HCT116 (cell line): ENCODE data around the gene MYH14. TPM values are rescaled to one million over a fixed set of nuclear protein-coding genes. Genes with fewer than 3 reads are reported as not detected.
"Not testable (repeated sequence)": the region's sequence is repeated elsewhere in the genome, so short reads cannot be mapped to it uniquely, and the experiment has no call there.

Source experiments
- ATAC-seq: fragments of 200-7000 bp; cut with Tn5 transposase; 2 replicates; pipeline ENCODE4 v1.9.1; 2020; ENCODE audit warnings: mild to moderate bottlenecking, moderate library complexity
- BruUV-seq: library from RNA; stranded (reverse); fragments of 400-500 nt; replicated peaks from 2 replicates; lab custom pipeline; 2021; lab: Mats Ljungman, UMichigan
- CTCF ChIA-PET: fragments of 300-600 bp; sonication (Branson Sonifier 250); formaldehyde crosslinking; loops from one replicate; lab custom pipeline; 2021; ENCODE audit warnings: antibody characterized with exemption; lab: Charles Lee
- POLR2A ChIA-PET: fragments of 300-600, 350-600 bp; sonication (Branson Sonifier 250); formaldehyde crosslinking; loops from one replicate; lab custom pipeline; 2021; ENCODE audit warnings: antibody characterized with exemption; lab: Charles Lee
- RAD21 ChIA-PET, 2 experiments: fragments of 300-600 bp; sonication (Branson Sonifier 250); formaldehyde crosslinking; loops; one replicate each; lab custom pipeline; 2023; ENCODE audit warnings: low total read pairs in 2 of 2; ENCODE audit not compliant: uncharacterized antibody in 2 of 2, unreplicated experiment in 2 of 2, low non-redundant PET in 1 of 2; lab: Charles Lee
- DNase-seq: peaks from one replicate; pipeline ENCODE4 v3.0.0-alpha.2; 2010; ENCODE audit warnings: low read depth, low spot score
- H2AFZ ChIP-seq: fragments of 200-600 bp; shearing (Covaris generic), sonication (generic); 2 replicates; pipeline ENCODE4 v1.6.1; 2017; ENCODE audit warnings: low read depth, mixed run types, mixed read lengths, antibody characterized with exemption, low read length; ENCODE audit not compliant: poor library complexity, severe bottlenecking
- H3K27ac ChIP-seq: 2 replicates; pipeline ENCODE4 v1.5.1; 2012; ENCODE audit warnings: low read depth, low read length
- H3K27me3 ChIP-seq: fragments of 200-600 bp; sonication (generic); 2 replicates; pipeline ENCODE4 v1.6.1; 2016; ENCODE audit warnings: mixed run types, low read length, mixed read lengths; ENCODE audit not compliant: insufficient read depth
- H3K36me3 ChIP-seq, 2 experiments: fragments of 200-500 bp in 1 of 2; fragments of 200-600 bp in 1 of 2; sonication (Bioruptor generic) in 1 of 2; sonication (generic) in 1 of 2; 2 replicates each; pipeline versions ENCODE4 v1.5.1 to v1.6.1; 2014 to 2016; ENCODE audit warnings: low read length in 2 of 2, inconsistent platforms in 1 of 2, mixed read lengths in 1 of 2, mixed run types in 1 of 2; ENCODE audit not compliant: insufficient read depth in 2 of 2, control insufficient read depth in 1 of 2
- H3K4me1 ChIP-seq, 2 experiments: fragments of 200-600 bp in 1 of 2; sonication (generic) in 1 of 2; 2 replicates each; pipeline versions ENCODE4 v1.5.1 to v1.6.1; 2012 to 2017; ENCODE audit warnings: low read length in 2 of 2, inconsistent platforms in 1 of 2, mild to moderate bottlenecking in 1 of 2, mixed read lengths in 1 of 2, mixed run types in 1 of 2, moderate library complexity in 1 of 2; ENCODE audit not compliant: insufficient read depth in 2 of 2, control insufficient read depth in 1 of 2
- H3K4me2 ChIP-seq: fragments of 200-600 bp; sonication (generic); 2 replicates; pipeline ENCODE4 v1.6.1; 2017; ENCODE audit warnings: mixed run types, low read length, mixed read lengths
- H3K4me3 ChIP-seq, 2 experiments: fragments of 200-600 bp in 1 of 2; sonication (generic) in 1 of 2; replicated peaks in 1 of 2; 2 replicates each; pipeline ENCODE4 v1.5.1; 2011 to 2016; ENCODE audit warnings: low read length in 2 of 2, control low read depth in 1 of 2, low read depth in 1 of 2, mild to moderate bottlenecking in 1 of 2, mixed read lengths in 1 of 2, mixed run types in 1 of 2
- H3K79me2 ChIP-seq: fragments of 200-600 bp; sonication (generic); 2 replicates; pipeline ENCODE4 v1.6.1; 2017; ENCODE audit warnings: mild to moderate bottlenecking, mixed run types, low read length, moderate library complexity, mixed read lengths; ENCODE audit not compliant: insufficient read depth
- H3K9ac ChIP-seq: fragments of 200-600 bp; sonication (generic); 2 replicates; pipeline ENCODE4 v1.6.1; 2016; ENCODE audit warnings: low read length, mixed read lengths
- H3K9me2 ChIP-seq: fragments of 200-600 bp; sonication (generic), shearing (Covaris generic); 2 replicates; pipeline ENCODE4 v1.6.1; 2017; ENCODE audit warnings: mixed run types, mild to moderate bottlenecking, moderate library complexity; ENCODE audit not compliant: insufficient read depth
- H3K9me3 ChIP-seq, 2 experiments: fragments of 200-500 bp in 1 of 2; fragments of 200-600 bp in 1 of 2; sonication (Bioruptor generic) in 1 of 2; sonication (generic) in 1 of 2; 2 replicates each; pipeline ENCODE4 v1.6.1; 2014 to 2017; ENCODE audit warnings: low read length in 2 of 2, mixed read lengths in 2 of 2, inconsistent platforms in 1 of 2, low read depth in 1 of 2, mild to moderate bottlenecking in 1 of 2, mixed run types in 1 of 2, moderate library complexity in 1 of 2; ENCODE audit not compliant: control insufficient read depth in 1 of 2, insufficient read depth in 1 of 2
- H4K20me1 ChIP-seq: fragments of 200-600 bp; sonication (generic), shearing (Covaris generic); 2 replicates; pipeline ENCODE4 v1.6.1; 2017; ENCODE audit warnings: mixed run types, mild to moderate bottlenecking, moderate library complexity; ENCODE audit not compliant: insufficient read depth
- ATF3 ChIP-seq: IDR thresholded peaks from 2 replicates; pipeline ENCODE4 v1.6.1; 2012
- CBX3 ChIP-seq: IDR thresholded peaks from 2 replicates; pipeline ENCODE4 v1.6.1; 2012; ENCODE audit warnings: low read depth
- CEBPB ChIP-seq: IDR thresholded peaks from 2 replicates; pipeline ENCODE4 v1.6.1; 2012; ENCODE audit warnings: low read depth
- EZH2 ChIP-seq: fragments of 200-600 bp; sonication (generic); IDR thresholded peaks from 2 replicates; pipeline ENCODE4 v1.6.1; 2017; ENCODE audit warnings: antibody characterized with exemption, mixed run types
- FOSL1 ChIP-seq: IDR thresholded peaks from 2 replicates; pipeline ENCODE4 v1.6.1; 2012; ENCODE audit warnings: low read depth
- POLR2A ChIP-seq: IDR thresholded peaks from 2 replicates; pipeline ENCODE4 v1.7.0; 2011; ENCODE audit warnings: borderline replicate concordance; ENCODE audit not compliant: insufficient read depth, insufficient read length; ENCODE audit errors: extremely low read depth
- RAD21 ChIP-seq: IDR thresholded peaks from 2 replicates; pipeline ENCODE4 v1.6.1; 2012; ENCODE audit warnings: low read depth, mild to moderate bottlenecking
- REST ChIP-seq: IDR thresholded peaks from 2 replicates; pipeline ENCODE4 v1.6.1; 2012; ENCODE audit warnings: low read depth
- SRF ChIP-seq: IDR thresholded peaks from 2 replicates; pipeline ENCODE4 v1.6.1; 2012; ENCODE audit warnings: low read depth
- YY1 ChIP-seq: IDR thresholded peaks from 2 replicates; pipeline ENCODE4 v1.6.1; 2011; ENCODE audit warnings: low read length, low read depth, moderate library complexity, mild to moderate bottlenecking; ENCODE audit not compliant: insufficient replicate concordance; ENCODE audit errors: extremely low read depth
- ZNF274 ChIP-seq: fragments of 200-500 bp; sonication (Bioruptor generic); IDR thresholded peaks from 2 replicates; pipeline ENCODE4 v1.6.1; 2014; ENCODE audit warnings: mild to moderate bottlenecking, low read depth, low read length, inconsistent platforms
- intact Hi-C: fragments of 100-400 bp; cut with micrococcal nuclease; formaldehyde crosslinking; loops from 2 replicates; pipeline ENCODE4 v1.10.0; 2022
- total RNA-seq: library from RNA; stranded (reverse); gene quantifications from one replicate; pipeline ENCODE4 v1.2.1, GENCODE V29; 2021; ENCODE audit not compliant: unreplicated experiment

MYH14 gene
- total RNA-seq, 1 experiment from 2014 or later, result 60.1 TPM

- H3K4me1 ChIP-seq, result no peaks in the 10 kb centered on the region
- H3K9me2 ChIP-seq, result no peaks in the 10 kb centered on the region
- no peaks in the 10 kb centered on the region for H3K79me2 ChIP-seq
- ATAC-seq, result no peak
- no peak for DNase-seq
- TF ChIP-seq ATF3, result no peak
- TF ChIP-seq FOSL1, result no peak
- no peak for TF ChIP-seq POLR2A
- TF ChIP-seq REST, result no peak
- TF ChIP-seq YY1, result no peak
- TF ChIP-seq CBX3, result no peak
- TF ChIP-seq ZNF274, result no peak
- TF ChIP-seq RAD21, result no peak
- TF ChIP-seq CEBPB, result no peak
- TF ChIP-seq EZH2, result no peak
- TF ChIP-seq SRF, result no peak
- no peak overlapping the region for H2AFZ ChIP-seq
- ChIA-PET CTCF (no interaction called here), POLR2A (no interaction called here), RAD21 (no interaction called here)
- no TSS peak for BruUV-seq
- no peak overlapping the region for H3K9ac ChIP-seq
- no peak overlapping the region for H3K4me2 ChIP-seq
- H3K9me3 ChIP-seq, result no peaks in the 10 kb centered on the region
- H3K4me3 ChIP-seq, result no peak overlapping the region
- intact Hi-C loops, result no loop called here
- H4K20me1 ChIP-seq, result no peaks in the 10 kb centered on the region
- no peaks in the 10 kb centered on the region for H3K27me3 ChIP-seq
- peaks cover 17 to 21% of the 10 kb centered on the region in 2 experiments for H3K36me3 ChIP-seq
- no peak overlapping the region for H3K27ac ChIP-seq
Measured at GRCh38 chr19:50226536-50226935, 23.1 kb downstream of the MYH14 start.

DNA sequence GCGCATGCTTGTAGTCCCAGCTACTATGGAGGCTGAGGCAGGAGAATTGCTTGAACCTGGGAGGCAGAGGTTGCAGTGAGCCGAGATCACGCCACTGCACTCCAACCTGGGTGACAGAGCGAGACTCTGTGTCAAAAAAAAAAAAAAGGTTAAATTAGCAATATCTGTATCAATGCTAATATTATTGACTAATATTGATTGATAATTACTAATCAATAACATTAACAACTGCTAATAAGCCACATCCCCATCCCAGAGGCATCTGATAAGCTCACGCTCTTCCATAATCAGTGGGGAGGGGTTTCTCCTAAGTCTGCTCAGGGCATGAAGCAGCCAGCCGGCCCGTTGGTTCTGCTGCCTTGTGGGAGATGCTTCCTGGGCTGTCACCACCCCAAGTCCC is 24.7 kb downstream of the MYH14 start:
- H3K9me2 ChIP-seq, CTCF ChIA-PET, H3K9ac ChIP-seq, BruUV-seq, H3K9me3 ChIP-seq, H3K79me2 ChIP-seq, POLR2A ChIA-PET, H3K27ac ChIP-seq, H2AFZ ChIP-seq, H3K4me3 ChIP-seq, H3K4me2 ChIP-seq, intact Hi-C loops, H4K20me1 ChIP-seq, ATAC-seq, H3K27me3 ChIP-seq, RAD21 ChIA-PET, H3K4me1 ChIP-seq, DNase-seq: not testable (repeated sequence)
- H3K36me3 ChIP-seq, result peaks cover 15 to 17% of the 10 kb centered on the region in 2 experiments
